Measurements from ENCODE around the gene GPC2.

DNA sequence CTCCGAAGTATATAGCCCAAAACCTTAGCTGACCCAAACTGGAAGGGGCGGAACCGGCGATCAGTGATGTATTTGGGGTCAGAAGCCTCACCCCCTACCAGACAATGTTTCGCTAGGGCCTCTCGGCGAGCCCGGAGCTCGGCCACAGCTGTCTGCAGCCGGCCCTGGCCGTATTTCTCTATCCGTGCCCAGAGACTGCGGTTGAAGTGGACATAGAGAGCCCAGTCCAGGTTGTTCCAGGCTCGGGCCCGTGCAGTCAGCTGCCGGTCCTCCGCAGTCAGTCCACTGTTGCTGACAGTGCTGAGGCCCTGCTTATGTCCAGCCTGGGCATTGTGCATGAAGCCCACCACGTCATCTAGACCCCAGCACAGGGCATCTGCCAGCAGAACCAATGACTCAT, 17.1 kb downstream of the GPC2 start:
- TF ChIP-seq, protein P1, sequence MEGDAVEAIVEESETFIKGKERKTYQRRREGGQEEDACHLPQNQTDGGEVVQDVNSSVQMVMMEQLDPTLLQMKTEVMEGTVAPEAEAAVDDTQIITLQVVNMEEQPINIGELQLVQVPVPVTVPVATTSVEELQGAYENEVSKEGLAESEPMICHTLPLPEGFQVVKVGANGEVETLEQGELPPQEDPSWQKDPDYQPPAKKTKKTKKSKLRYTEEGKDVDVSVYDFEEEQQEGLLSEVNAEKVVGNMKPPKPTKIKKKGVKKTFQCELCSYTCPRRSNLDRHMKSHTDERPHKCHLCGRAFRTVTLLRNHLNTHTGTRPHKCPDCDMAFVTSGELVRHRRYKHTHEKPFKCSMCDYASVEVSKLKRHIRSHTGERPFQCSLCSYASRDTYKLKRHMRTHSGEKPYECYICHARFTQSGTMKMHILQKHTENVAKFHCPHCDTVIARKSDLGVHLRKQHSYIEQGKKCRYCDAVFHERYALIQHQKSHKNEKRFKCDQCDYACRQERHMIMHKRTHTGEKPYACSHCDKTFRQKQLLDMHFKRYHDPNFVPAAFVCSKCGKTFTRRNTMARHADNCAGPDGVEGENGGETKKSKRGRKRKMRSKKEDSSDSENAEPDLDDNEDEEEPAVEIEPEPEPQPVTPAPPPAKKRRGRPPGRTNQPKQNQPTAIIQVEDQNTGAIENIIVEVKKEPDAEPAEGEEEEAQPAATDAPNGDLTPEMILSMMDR (IDR thresholded peaks at IDR 0.05), result no peak
- no peak for TF ChIP-seq POLR2A (IDR thresholded peaks at IDR 0.05)
- no peak for TF ChIP-seq EP300 (IDR thresholded peaks at IDR 0.05)
- no peak for TF ChIP-seq POLR2AphosphoS5 (IDR thresholded peaks at IDR 0.05)
